GM19324 (cell line): Measurements from ENCODE around the gene MICAL3.
"Not testable (repeated sequence)": the region's sequence is repeated elsewhere in the genome, so short reads cannot be mapped to it uniquely, and the experiment has no call there.

Experiments used
- ATAC-seq: cut with Tn5 transposase; IDR thresholded peaks from one replicate; pipeline ENCODE4 v1.9.1; 2021; ENCODE audit warnings: mild to moderate bottlenecking, moderate library complexity; ENCODE audit not compliant: unreplicated experiment, low FRiP score

Gene MICAL3, protein sequence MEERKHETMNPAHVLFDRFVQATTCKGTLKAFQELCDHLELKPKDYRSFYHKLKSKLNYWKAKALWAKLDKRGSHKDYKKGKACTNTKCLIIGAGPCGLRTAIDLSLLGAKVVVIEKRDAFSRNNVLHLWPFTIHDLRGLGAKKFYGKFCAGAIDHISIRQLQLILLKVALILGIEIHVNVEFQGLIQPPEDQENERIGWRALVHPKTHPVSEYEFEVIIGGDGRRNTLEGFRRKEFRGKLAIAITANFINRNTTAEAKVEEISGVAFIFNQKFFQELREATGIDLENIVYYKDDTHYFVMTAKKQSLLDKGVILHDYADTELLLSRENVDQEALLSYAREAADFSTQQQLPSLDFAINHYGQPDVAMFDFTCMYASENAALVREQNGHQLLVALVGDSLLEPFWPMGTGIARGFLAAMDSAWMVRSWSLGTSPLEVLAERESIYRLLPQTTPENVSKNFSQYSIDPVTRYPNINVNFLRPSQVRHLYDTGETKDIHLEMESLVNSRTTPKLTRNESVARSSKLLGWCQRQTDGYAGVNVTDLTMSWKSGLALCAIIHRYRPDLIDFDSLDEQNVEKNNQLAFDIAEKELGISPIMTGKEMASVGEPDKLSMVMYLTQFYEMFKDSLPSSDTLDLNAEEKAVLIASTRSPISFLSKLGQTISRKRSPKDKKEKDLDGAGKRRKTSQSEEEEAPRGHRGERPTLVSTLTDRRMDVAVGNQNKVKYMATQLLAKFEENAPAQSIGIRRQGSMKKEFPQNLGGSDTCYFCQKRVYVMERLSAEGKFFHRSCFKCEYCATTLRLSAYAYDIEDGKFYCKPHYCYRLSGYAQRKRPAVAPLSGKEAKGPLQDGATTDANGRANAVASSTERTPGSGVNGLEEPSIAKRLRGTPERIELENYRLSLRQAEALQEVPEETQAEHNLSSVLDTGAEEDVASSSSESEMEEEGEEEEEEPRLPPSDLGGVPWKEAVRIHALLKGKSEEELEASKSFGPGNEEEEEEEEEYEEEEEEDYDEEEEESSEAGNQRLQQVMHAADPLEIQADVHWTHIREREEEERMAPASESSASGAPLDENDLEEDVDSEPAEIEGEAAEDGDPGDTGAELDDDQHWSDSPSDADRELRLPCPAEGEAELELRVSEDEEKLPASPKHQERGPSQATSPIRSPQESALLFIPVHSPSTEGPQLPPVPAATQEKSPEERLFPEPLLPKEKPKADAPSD (N-terminal part only)

DNA sequence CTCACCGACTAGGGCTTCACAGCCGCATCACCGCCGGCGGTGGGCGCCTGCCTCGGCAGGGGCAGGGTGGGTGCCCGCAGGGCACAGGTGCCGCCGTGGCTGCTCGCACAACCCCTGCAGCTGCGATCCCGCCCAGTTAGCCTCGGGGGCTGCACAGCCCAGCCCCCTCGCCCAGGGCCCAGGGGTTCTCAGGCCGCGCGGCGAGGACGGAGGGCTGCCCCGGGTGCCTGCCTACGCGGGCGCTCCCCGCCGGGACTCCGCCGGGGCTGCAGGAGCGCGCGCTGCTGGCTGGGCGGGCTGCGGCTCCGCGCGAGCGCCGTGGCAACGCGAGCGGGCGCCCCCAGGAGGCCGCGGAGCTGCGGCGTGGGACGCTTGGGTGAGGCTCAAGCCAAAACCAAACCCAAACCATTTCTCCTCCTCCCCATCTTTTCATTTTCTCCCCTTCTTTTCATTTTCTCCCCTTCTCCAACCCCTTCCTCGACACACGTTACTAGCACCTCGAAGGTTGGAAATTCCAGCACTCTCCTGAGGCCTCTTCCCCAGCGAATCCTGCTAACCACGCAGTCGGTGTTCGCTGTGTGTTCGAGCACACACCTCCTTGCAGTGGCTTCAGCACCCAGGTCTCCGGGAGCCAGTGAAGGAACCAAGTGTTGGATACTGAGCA is at the start of gene MICAL3:
TSS of gene MICAL3 (minus strand) at position 286 of the 664 bp plus-strand sequence. CDS start 117,749 bp downstream, outside the sequence.
- peak; percentile 64 for ATAC-seq

DNA sequence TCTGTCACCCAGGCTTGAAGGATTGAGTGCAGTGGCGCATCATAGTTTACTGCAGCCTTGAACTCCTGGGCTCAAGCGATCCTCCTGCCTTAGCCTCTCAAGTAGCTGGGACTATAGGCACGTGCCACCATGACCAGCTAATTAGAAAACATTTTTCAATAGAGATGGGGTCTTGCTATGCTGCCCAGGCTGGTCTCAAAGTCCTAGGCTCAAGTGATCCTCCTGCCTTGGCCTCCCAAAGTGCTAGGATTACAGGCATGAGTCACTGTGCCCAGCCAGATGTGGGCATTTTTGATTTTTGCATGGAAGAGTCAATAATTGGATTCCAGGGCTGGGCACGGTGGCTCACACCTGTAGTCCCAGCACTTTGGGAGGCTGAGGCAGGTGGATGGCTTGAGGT is 49.6 kb upstream of the MICAL3 start:
- not testable (repeated sequence) for ATAC-seq

GRCh38 chr22:18073467-18073866 is 49.1 kb upstream of the MICAL3 start:
- ATAC-seq, result no peak

DNA sequence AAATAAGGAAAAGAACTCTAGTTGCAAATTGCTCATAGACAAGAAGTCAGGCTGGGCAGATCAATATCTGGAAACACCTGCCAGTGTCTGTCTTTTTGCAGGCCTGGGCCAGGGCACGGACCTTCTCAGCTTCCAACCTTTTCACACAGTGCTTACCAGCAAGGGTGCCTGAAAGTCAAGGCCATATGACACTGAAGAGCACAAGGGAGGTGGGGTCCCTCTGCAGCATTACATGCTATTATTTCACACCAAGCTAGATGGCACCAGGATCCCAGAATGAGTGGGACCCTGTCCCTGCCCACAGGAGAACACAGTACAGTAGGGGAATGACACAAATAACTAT is 47.6 kb upstream of the MICAL3 start:
- ATAC-seq, result no peak

DNA sequence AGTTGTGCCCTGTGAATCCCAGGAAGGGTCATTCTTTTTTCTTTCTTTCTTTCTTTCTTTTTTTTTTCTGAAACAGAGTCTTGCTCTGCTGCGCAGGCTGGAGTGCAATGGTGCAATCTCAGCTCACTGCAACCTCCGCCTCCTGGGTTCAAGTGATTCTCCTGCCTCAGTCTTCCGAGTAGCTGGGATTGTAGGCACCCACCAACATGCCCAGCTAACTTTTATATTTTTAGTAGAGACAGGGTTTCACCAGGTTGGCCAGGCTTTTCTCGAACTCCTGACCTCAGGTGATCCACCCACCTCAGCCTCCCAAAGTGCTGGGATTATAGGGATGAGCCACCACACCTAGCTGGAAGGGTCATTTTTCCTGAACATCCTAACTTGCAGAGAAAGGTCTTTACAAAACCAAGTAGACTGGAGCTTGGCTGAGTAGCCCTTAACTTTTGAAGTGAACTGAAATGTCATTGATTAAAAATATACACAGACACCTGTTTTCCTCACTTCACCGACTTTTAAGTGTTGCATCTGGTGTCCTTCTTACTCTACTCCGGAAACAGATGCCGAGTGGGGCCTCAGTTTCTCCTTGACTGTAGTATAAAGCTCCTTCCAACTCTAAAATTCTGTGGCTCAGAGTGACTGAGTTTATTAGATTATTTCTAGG is 47.1 kb upstream of the MICAL3 start:
- ATAC-seq, result not testable (repeated sequence)

GRCh38 chr22:18070556-18071306 is 46.4 kb upstream of the MICAL3 start:
- ATAC-seq, result no peak

DNA sequence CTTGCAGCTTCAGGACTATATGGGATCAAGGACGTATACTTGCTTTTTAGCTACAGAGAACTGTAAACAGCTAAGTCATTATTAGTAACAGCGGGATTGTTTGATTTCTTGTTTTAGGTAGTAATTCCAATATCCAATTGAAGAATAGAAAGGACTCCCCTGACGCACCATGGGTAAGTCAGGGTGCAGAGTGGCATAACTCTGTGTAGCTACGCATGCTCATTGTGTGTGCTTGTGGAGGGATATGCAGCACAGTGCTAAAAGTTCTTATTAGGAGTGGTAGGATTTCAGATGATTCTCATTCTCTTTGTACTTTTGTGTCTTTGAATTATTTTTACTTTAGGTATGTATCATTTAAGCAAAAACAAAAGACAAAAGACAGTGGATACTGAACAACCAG is 45.7 kb upstream of the MICAL3 start:
- no peak for ATAC-seq

GRCh38 chr22:18069041-18069440 is 44.7 kb upstream of the MICAL3 start:
- ATAC-seq, result no peak

DNA sequence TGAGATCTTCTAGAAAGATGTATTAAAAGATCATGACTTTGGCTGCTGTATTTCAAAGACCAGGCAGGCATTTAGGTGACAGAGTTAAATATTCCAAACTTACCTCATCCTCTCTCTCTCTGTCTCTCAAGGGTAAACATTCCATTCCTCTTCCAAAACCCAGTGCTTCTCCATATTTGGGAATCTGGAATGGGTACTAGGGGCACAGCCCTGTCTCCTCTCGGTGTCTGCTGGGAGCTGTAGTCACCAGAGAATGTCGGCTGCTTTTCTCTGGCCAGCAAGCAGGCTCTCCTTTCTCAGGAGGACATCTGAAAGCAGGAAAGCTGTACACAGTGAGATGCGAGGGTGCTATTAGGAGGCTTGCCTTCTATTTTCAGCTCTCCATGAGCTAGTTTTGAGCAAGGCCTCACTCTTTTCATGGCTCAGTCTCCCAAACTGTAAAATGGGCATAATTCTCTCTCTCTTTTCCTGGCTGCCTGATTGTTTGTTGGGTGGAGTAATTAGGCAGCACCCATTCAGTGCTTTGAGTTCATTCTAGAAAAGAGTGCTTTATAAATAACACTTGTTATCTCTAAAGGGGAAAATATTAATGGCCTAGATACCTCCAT is 44.1 kb upstream of the MICAL3 start:
- ATAC-seq, result no peak

GRCh38 chr22:18067548-18068341 is 43.4 kb upstream of the MICAL3 start:
- ATAC-seq, result no peak

DNA sequence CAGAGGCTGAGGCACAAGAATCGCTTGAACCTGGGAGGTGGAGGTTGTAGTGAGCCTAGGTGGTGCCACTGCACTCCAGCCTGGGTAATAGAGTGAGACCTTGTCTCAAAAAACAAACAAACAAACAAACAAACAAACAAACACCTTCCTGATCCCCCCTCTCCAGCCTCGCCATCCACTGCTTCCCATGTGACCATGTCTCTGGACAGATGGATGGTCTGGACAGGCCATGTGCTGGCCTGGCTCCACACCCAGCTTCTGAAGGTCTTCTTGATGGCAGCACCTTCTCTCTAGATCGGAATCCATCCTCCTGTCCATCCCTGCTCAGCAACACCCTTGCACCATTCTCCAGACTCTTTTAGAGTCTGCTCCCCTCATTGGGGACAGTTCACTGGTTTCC is 42.8 kb upstream of the MICAL3 start:
- no peak for ATAC-seq

DNA sequence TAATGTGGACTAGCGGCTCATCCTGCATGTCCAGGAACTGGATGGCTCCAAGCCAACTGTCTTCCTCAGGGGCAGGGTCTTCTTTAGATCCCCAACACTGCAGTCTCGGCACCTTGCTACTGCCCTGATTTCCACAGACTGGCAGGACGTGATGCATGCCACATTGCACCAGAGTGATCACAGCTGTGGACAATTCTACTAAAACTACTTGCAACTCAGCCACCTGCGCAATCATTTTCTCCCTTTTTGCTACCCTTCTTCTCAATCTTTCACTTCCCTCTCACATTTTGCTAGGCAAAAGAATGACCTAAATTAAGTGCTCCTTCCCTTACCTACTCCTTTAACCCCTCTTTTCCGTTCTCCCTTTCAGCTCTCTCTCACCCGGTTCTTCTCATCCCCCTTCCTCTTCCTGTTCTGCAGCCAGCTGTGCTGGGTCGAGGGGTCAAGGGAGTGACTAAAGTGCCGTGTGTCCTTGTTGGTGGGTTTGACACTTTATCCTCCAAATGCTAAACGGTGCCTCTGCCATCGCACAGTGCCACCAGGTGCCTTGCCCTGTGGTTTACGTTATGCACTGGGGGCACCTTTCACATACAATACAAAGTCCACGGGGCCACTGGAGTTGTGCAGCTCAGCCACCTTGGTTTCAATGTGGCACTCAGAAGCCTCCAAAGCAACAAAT is 42.0 kb upstream of the MICAL3 start:
- no peak for ATAC-seq

DNA sequence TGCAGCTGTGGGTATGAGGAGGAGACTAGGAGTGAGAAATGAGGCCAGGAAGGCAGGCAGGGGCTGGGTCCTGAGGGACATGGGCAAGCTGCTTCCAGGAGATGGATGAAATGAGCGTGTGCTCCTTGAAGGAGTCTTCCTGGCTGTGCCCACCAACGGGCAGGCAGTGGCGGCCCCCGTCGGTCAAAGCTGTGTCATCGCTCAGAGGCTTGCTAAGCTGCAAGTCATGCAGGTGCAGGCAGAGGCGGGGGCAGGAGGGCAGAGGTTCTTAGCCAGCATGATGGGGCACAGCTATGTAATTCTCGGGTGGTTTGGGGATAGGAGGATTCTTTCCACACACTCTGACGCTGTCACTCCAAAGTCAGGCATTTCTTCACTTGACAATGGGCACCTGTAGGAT is 40.9 kb upstream of the MICAL3 start:
- no peak for ATAC-seq

GRCh38 chr22:18064636-18065035 is 40.3 kb upstream of the MICAL3 start:
- ATAC-seq, result no peak

DNA sequence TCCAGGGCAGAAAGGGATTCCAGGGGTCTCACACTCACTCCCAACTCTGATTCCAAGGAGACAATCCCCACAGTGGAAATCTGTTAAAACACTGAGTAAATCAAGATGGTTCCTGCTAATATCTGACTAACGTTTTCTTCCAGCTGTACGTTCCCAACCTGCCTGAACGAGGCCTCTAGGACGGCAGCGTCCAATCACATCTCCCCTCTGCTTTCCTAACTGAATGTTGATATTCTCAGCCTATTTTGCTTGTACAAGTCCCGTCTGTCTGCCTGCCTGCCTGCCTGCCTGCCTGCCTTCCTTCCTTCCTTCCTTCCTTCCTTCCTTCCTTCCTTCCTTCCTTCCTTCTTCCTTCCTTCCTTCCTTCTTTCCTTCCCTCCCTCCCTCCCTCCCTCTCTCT is 39.4 kb upstream of the MICAL3 start:
- not testable (repeated sequence) for ATAC-seq

DNA sequence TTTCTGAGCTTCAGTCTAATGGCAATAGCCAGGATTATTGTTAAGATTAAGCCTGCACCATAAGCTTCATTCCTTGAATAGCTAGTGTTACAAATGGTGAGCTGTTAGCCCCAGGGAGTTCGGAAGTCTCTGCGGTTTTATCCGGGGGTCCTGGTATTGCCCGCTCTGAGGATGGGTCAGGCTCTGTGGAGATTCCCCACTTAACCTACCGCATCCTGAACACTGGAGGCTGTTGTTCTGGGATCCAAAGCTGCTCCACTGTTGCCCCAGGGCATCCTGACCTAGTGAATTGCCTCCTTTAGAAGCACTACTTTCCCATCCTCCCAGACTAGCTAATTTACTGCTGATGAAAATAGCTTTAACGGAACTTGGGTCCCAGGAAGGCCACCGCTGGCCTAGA is 38.9 kb upstream of the MICAL3 start:
- ATAC-seq, result no peak

- ATAC-seq, result no peak
Observed at GRCh38 chr22:18062421-18062820, 38.1 kb upstream of the MICAL3 start.
